Esophagus (tissue), 2 donors: Measurements from ENCODE around the gene OTOP2. TPM values are rescaled to one million over a fixed set of nuclear protein-coding genes. Genes with fewer than 3 reads are reported as not detected.
A peak's percentile ranks its signal among the peaks of the same experiment; 100 is the strongest.

Experiments
- H3K27ac ChIP-seq, 2 donors: one replicate each; pipeline ENCODE4 v1.5.1; 2013; ENCODE audit warnings: low read depth in 2 of 2, mild to moderate bottlenecking in 2 of 2, inconsistent platforms in 1 of 2, low read length in 1 of 2, moderate library complexity in 1 of 2
- H3K27me3 ChIP-seq, 2 donors: one replicate each; pipeline ENCODE4 v1.6.1; 2013; ENCODE audit warnings: low read length in 2 of 2, control low read depth in 1 of 2, mild to moderate bottlenecking in 1 of 2; ENCODE audit not compliant: insufficient read depth in 2 of 2, control insufficient read depth in 1 of 2
- H3K36me3 ChIP-seq, 2 donors: one replicate each; pipeline ENCODE4 v1.6.1; 2013; ENCODE audit warnings: low read length in 1 of 2; ENCODE audit not compliant: control insufficient read depth in 2 of 2, insufficient read depth in 2 of 2
- H3K4me1 ChIP-seq, 2 donors: one replicate each; pipeline ENCODE4 v1.6.1; 2013; ENCODE audit warnings: low read length in 1 of 2; ENCODE audit not compliant: control insufficient read depth in 2 of 2, insufficient read depth in 2 of 2
- H3K4me3 ChIP-seq, 2 donors: one replicate each; pipeline ENCODE4 v1.5.1; 2013; ENCODE audit warnings: low read length in 2 of 2, mild to moderate bottlenecking in 2 of 2, low read depth in 1 of 2, moderate library complexity in 1 of 2
- H3K9me3 ChIP-seq, 2 donors: one replicate each; pipeline ENCODE4 v1.6.1; 2013; ENCODE audit warnings: mild to moderate bottlenecking in 2 of 2, low read depth in 1 of 2, low read length in 1 of 2, moderate library complexity in 1 of 2; ENCODE audit not compliant: control insufficient read depth in 2 of 2, insufficient read depth in 1 of 2
- whole genome bisulfite sequencing, 2 donors: extraction: QIAGEN DNeasy Blood & Tissue Kit; methylation state at CpG; one replicate each; pipeline ENCODE4 v1.1.7; 2013; 5-methylcytosine and 5-hydroxymethylcytosine counted together
- polyA plus RNA-seq, 2 donors: library from polyadenylated mRNA; stranded (reverse); fragments of 200-250 nt; gene quantifications; one replicate each; pipeline ENCODE4 v1.2.3, GENCODE V29; 2013
- donor health status: healthy with polysubstance abuse.
- donor health status: Bipolar disorder and iron deficiency.

OTOP2 gene
- polyA plus RNA-seq, 2 donors: 0.61 to 0.77 TPM

GRCh38 chr17:74947041-74947754 is 23.1 kb downstream of the OTOP2 start:
- WGBS, 2 donors: 93 to 94% methylated on average over 17 of the region's 17 CpGs
- no peaks in the 10 kb centered on the region for H3K9me3 ChIP-seq
- H3K27ac ChIP-seq: no peak overlapping the region
- H3K4me1 ChIP-seq: peaks cover 0 to 13% of the 10 kb centered on the region in 2 donors
- peaks cover 0 to 8% of the 10 kb centered on the region in 2 donors for H3K36me3 ChIP-seq
- no peak overlapping the region for H3K4me3 ChIP-seq
- H3K27me3 ChIP-seq: no peaks in the 10 kb centered on the region

GRCh38 chr17:74949455-74950115 is 25.5 kb downstream of the OTOP2 start:
- H3K9me3 ChIP-seq: no peaks in the 10 kb centered on the region
- peak overlapping the region; percentile 62 to 66 for H3K27ac ChIP-seq
- H3K4me1 ChIP-seq: peaks cover 0 to 12% of the 10 kb centered on the region in 2 donors
- WGBS, 2 donors: 49 to 59% methylated on average over 12 of the region's 12 CpGs
- no peaks in the 10 kb centered on the region for H3K27me3 ChIP-seq
- no peak overlapping the region for H3K4me3 ChIP-seq
- peaks cover 0 to 11% of the 10 kb centered on the region in 2 donors for H3K36me3 ChIP-seq

- 38 to 47% methylated on average over 7 to 8 of the region's 8 CpGs for WGBS, 2 donors
Observed at GRCh38 chr17:74950207-74950606, 26.1 kb downstream of the OTOP2 start.

GRCh38 chr17:74951065-74951464 is 27.0 kb downstream of the OTOP2 start:
- 50 to 59% methylated on average over 3 of the region's 3 CpGs for WGBS, 2 donors
- H3K36me3 ChIP-seq: peaks cover 0 to 11% of the 10 kb centered on the region in 2 donors

More at GRCh38 chr17:74950207-74950606, 26.1 kb downstream of the OTOP2 start:
- Histone ChIP-seq H3K9me3 (no peaks in the 10 kb centered on the region), H3K27me3 (no peaks in the 10 kb centered on the region), H3K4me1 (peaks cover 0 to 12% of the 10 kb centered on the region in 2 donors), H3K27ac (peak overlapping the region; percentile 62 to 66), H3K4me3 (no peak overlapping the region), H3K36me3 (peaks cover 0 to 11% of the 10 kb centered on the region in 2 donors)

GRCh38 chr17:74951680-74952421 is 27.8 kb downstream of the OTOP2 start:
- Histone ChIP-seq H3K27me3 (no peaks in the 10 kb centered on the region), H3K4me3 (no peak overlapping the region), H3K9me3 (no peaks in the 10 kb centered on the region), H3K4me1 (peaks cover 0 to 12% of the 10 kb centered on the region in 2 donors), H3K27ac (no peak overlapping the region), H3K36me3 (peaks cover 0 to 8% of the 10 kb centered on the region in 2 donors)
- 74 to 77% methylated on average over 29 to 32 of the region's 32 CpGs for WGBS, 2 donors

More at GRCh38 chr17:74951065-74951464, 27.0 kb downstream of the OTOP2 start:
- Histone ChIP-seq H3K27ac (peak overlapping the region in 1 of 2 donors; percentile 66), H3K4me3 (no peak overlapping the region), H3K9me3 (no peaks in the 10 kb centered on the region), H3K27me3 (no peaks in the 10 kb centered on the region), H3K4me1 (peaks cover 0 to 12% of the 10 kb centered on the region in 2 donors)

GRCh38 chr17:74952431-74953133 is 28.5 kb downstream of the OTOP2 start:
- Histone ChIP-seq H3K4me1 (peaks cover 0 to 12% of the 10 kb centered on the region in 2 donors), H3K27ac (no peak overlapping the region), H3K27me3 (no peaks in the 10 kb centered on the region), H3K4me3 (no peak overlapping the region), H3K36me3 (peaks cover 0 to 8% of the 10 kb centered on the region in 2 donors), H3K9me3 (no peaks in the 10 kb centered on the region)
- WGBS, 2 donors: 72 to 75% methylated on average over 23 to 24 of the region's 24 CpGs

- no peaks in the 10 kb centered on the region for H3K27me3 ChIP-seq
- H3K27ac ChIP-seq: no peak overlapping the region
- H3K4me3 ChIP-seq: no peak overlapping the region
- 81 to 82% methylated on average over 11 of the region's 11 CpGs for WGBS, 2 donors
- H3K4me1 ChIP-seq: peaks cover 0 to 12% of the 10 kb centered on the region in 2 donors
- H3K9me3 ChIP-seq: no peaks in the 10 kb centered on the region
- peaks cover 0 to 8% of the 10 kb centered on the region in 2 donors for H3K36me3 ChIP-seq
Observed at GRCh38 chr17:74953134-74953687, 29.1 kb downstream of the OTOP2 start.

GRCh38 chr17:74954115-74954514 is 30.0 kb downstream of the OTOP2 start:
- Histone ChIP-seq H3K36me3 (peaks cover 0 to 8% of the 10 kb centered on the region in 2 donors), H3K4me3 (no peak overlapping the region), H3K4me1 (peaks cover 0 to 12% of the 10 kb centered on the region in 2 donors), H3K9me3 (no peaks in the 10 kb centered on the region), H3K27me3 (no peaks in the 10 kb centered on the region), H3K27ac (no peak overlapping the region)
- WGBS, 2 donors: 91% methylated on average over 15 of the region's 15 CpGs
